Endothelial cell (in vitro differentiated cells): Measurements from ENCODE around the gene TXNDC17. TPM values are rescaled to one million over a fixed set of nuclear protein-coding genes. Genes with fewer than 3 reads are reported as not detected.

Source experiments
- DNase-seq: peaks from one replicate; pipeline ENCODE4 v3.0.0; 2021; ENCODE audit warnings: low spot score
- H3K27ac Mint-ChIP-seq: one replicate; pipeline ENCODE4 v1.8.0; 2021; ENCODE audit warnings: mixed read lengths, inconsistent platforms; ENCODE audit not compliant: unreplicated experiment
- H3K27me3 Mint-ChIP-seq: one replicate; pipeline ENCODE4 v1.8.0; 2021; ENCODE audit warnings: mild to moderate bottlenecking, moderate library complexity, mixed read lengths, inconsistent platforms; ENCODE audit not compliant: unreplicated experiment
- H3K36me3 Mint-ChIP-seq: one replicate; pipeline ENCODE4 v1.8.0; 2021; ENCODE audit warnings: mild to moderate bottlenecking, low read depth, mixed read lengths, inconsistent platforms; ENCODE audit not compliant: unreplicated experiment
- H3K4me1 Mint-ChIP-seq: one replicate; pipeline ENCODE4 v1.8.0; 2021; ENCODE audit warnings: mild to moderate bottlenecking, mixed read lengths, inconsistent platforms; ENCODE audit not compliant: unreplicated experiment
- H3K4me3 Mint-ChIP-seq: one replicate; pipeline ENCODE4 v1.8.0; 2021; ENCODE audit warnings: mild to moderate bottlenecking, mixed read lengths, inconsistent platforms; ENCODE audit not compliant: unreplicated experiment
- H3K9me3 Mint-ChIP-seq: one replicate; pipeline ENCODE4 v1.8.0; 2021; ENCODE audit warnings: mixed read lengths, inconsistent platforms; ENCODE audit not compliant: unreplicated experiment
- total RNA-seq: library from RNA; stranded (reverse); fragmentation: NEBNext Ultra II Directional; extraction: Animal tissue kit (Norgen Biotek cat#: 25700); gene quantifications from one replicate; pipeline ENCODE4 v1.2.1, GENCODE V29; 2021; ENCODE audit not compliant: unreplicated experiment
- TF ChIP-seq, protein P1 (sequence below): fragments of 200-600 bp; sonication (generic); IDR thresholded peaks from one replicate; pipeline ENCODE4 v1.5.0; 2021; ENCODE audit warnings: antibody characterized with exemption; ENCODE audit not compliant: unreplicated experiment

TXNDC17 gene
- total RNA-seq, 1 donor from 2014 or later: 94.2 TPM

DNA sequence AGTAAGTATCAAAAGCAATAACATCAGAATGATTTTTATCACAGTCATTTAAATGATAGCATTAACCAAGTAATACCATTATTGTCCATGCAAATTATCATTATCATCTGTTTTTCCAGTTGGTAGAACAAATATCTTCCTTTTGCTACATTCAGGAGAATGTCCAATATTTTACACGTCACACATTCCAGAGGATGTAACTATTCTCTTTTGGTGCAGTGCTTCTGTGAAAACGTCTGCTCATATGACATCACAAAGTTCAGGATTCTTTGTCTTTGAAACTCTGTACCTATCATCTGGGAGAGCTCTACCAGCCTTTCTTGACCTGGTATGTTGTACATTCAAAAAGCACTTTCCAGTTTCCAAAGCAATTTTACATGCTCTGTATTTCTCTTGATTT is 44.3 kb upstream of the TXNDC17 start:
- TF ChIP-seq, protein P1, sequence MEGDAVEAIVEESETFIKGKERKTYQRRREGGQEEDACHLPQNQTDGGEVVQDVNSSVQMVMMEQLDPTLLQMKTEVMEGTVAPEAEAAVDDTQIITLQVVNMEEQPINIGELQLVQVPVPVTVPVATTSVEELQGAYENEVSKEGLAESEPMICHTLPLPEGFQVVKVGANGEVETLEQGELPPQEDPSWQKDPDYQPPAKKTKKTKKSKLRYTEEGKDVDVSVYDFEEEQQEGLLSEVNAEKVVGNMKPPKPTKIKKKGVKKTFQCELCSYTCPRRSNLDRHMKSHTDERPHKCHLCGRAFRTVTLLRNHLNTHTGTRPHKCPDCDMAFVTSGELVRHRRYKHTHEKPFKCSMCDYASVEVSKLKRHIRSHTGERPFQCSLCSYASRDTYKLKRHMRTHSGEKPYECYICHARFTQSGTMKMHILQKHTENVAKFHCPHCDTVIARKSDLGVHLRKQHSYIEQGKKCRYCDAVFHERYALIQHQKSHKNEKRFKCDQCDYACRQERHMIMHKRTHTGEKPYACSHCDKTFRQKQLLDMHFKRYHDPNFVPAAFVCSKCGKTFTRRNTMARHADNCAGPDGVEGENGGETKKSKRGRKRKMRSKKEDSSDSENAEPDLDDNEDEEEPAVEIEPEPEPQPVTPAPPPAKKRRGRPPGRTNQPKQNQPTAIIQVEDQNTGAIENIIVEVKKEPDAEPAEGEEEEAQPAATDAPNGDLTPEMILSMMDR: no peak
- Mint-ChIP-seq H3K27ac (no peak overlapping the region), H3K9me3 (no peaks in the 10 kb centered on the region), H3K4me3 (no peak overlapping the region), H3K36me3 (peaks cover 23% of the 10 kb centered on the region), H3K27me3 (peaks cover 2% of the 10 kb centered on the region), H3K4me1 (peaks cover 18% of the 10 kb centered on the region)
- no peak for DNase-seq

DNA sequence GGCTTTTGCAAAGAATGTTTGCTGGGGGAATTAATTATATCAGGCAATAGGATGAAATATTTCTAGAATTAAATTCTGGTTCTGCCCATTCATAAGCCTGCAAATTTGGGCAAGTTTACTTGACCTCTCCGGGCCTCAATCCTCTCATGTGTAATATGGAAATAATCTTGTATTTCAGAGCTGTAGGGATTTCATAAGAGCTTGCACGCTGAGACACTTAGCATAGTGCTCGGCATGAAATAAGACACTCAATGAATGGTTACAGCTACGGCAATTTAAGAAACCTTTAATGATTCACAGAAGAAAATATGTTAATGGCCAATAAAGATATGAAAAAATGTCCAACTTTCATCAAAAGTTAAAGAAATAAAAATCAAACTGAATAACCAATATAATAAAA is 43.9 kb upstream of the TXNDC17 start:
- Mint-ChIP-seq H3K4me1 (peaks cover 18% of the 10 kb centered on the region), H3K4me3 (no peak overlapping the region), H3K9me3 (no peaks in the 10 kb centered on the region), H3K27me3 (peaks cover 2% of the 10 kb centered on the region), H3K36me3 (peaks cover 19% of the 10 kb centered on the region), H3K27ac (no peak overlapping the region)
- no peak for DNase-seq
- TF ChIP-seq, protein P1: no peak

DNA sequence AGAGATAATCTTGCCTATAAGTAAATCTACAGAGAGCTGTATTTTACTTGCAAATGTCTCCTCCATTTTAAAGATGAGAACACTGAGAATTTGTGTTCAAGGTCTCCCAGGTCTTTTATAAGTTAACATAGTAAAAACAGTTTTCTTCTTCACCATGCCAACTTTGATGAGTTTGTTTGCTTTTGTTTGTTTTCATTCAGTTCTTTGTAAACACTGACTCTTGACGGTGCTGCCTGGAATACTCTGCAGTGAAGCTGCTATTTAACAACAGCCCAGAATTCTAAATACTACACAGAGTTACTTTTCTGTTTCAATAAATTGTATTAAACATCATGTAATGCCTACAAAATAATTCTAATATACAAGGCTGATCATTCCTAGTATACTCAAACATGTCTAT is 43.1 kb upstream of the TXNDC17 start:
- Mint-ChIP-seq H3K27me3 (peaks cover 2% of the 10 kb centered on the region), H3K4me1 (peaks cover 19% of the 10 kb centered on the region), H3K36me3 (peaks cover 22% of the 10 kb centered on the region), H3K27ac (no peak overlapping the region), H3K4me3 (no peak overlapping the region), H3K9me3 (no peaks in the 10 kb centered on the region)
- TF ChIP-seq, protein P1: no peak
- no peak for DNase-seq

DNA sequence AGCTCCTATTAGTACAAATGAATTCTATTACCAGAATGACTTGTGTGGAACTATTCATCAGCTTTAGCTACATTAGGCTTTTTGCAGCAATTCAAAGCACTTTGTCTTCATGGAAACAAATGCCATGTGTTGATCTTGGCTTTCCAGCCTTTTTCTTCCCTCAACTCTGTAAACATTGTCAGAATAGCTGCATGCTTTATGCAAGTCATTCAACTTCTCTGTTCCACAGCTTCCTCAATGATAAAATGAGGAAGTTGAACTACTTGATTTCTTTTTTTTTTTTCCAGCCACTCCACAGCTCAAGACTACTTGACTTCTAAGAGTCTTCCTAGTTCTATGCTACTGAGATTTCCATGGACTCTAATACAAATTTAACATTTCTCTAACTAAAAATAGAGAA is 41.5 kb upstream of the TXNDC17 start:
- TF ChIP-seq, protein P1: no peak
- no peak for DNase-seq
- Mint-ChIP-seq H3K27me3 (peaks cover 2% of the 10 kb centered on the region), H3K36me3 (peaks cover 19% of the 10 kb centered on the region), H3K9me3 (no peaks in the 10 kb centered on the region), H3K4me1 (peaks cover 26% of the 10 kb centered on the region), H3K27ac (peak overlapping the region; percentile 73), H3K4me3 (peak overlapping the region; percentile 50)

DNA sequence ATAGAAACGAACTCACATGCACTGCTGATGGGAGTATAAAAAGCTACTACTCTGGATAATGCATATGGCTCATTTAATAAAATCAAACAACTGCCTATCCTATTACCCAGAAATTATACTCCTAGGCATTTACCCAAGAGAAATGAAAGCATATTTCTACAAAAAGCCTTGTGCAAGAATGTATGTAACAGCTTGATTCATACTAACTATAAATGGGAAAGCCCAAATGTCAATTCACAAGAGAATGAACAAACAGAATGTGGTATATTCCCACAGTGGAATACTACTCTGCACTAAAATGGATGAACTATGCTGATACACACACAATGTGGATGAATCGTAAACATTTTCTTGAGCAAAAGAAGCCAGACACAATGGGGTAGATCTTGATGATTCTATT is 38.7 kb upstream of the TXNDC17 start:
- Mint-ChIP-seq H3K4me1 (peaks cover 26% of the 10 kb centered on the region), H3K36me3 (peaks cover 24% of the 10 kb centered on the region), H3K27me3 (peaks cover 2% of the 10 kb centered on the region), H3K27ac (no peak overlapping the region), H3K4me3 (no peak overlapping the region), H3K9me3 (no peaks in the 10 kb centered on the region)
- TF ChIP-seq, protein P1: no peak
- no peak for DNase-seq
